Forelimb muscle (tissue), 1 donor: ENCODE results near the gene JMY. TPM values are rescaled to one million over a fixed set of nuclear protein-coding genes. Genes with fewer than 3 reads are reported as not detected.

Experiments used
- DNase-seq: peaks from one replicate; pipeline ENCODE4 v3.0.0-alpha.2; 2013; ENCODE audit warnings: low read depth
- polyA plus RNA-seq: library from polyadenylated mRNA; unstranded; fragments of 120-200 nt; gene quantifications from one replicate; pipeline ENCODE4 v1.2.1, GENCODE V29; 2013; ENCODE audit not compliant: insufficient read length

The JMY gene
- polyA plus RNA-seq, 1 donor: 9.5 TPM

- no peak for DNase-seq
Measured at GRCh38 chr5:79295029-79295428, 59.1 kb downstream of the JMY start.

DNA sequence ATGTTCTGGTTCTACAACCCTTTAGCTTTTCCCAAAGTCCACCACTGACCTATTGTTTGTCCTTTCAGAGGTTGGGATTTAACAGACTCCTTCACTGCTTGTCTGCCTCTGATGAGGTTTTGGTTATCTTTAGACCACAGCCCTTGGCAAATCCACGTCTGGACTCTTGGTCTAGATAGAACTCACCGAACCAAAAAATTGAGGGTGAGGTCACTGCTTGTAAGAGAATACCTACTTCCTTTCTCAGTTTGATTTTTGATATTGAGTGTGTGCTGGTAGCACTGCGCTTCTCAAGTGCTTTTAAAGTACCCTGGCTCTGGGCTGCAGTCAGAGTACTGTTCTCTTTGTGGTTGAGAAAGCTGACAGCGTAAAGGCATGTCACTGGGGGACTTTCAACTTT is 61.7 kb downstream of the JMY start:
- no peak for DNase-seq

GRCh38 chr5:79301046-79301712 is 65.2 kb downstream of the JMY start:
- DNase-seq: no peak

- no peak for DNase-seq
Measured at GRCh38 chr5:79302454-79302853, 66.5 kb downstream of the JMY start.

DNA sequence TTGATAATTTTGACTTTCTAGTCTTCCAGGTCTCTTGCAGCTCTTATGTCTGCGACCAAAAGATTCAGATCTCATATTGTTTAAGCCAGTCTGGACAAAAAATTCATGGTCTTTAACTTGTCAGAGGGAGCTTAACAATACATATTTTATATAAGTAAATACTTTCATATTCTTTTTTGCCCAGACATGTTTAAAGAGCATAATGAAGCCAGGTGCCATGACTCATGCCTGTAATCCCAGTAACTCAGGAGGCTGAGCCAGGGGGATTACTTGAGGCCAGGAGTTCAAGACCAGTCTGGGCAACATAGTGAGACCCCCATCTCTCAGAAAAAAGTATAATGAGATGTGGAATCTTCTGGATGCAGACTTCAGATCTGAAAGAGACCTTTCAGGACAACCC is 69.8 kb downstream of the JMY start:
- no peak for DNase-seq

GRCh38 chr5:79318935-79319614 is 83.1 kb downstream of the JMY start:
- no peak for DNase-seq

- no peak for DNase-seq
Measured at GRCh38 chr5:79329453-79329852, 93.5 kb downstream of the JMY start.

- no peak for DNase-seq
Measured at GRCh38 chr5:79330071-79330470, 94.1 kb downstream of the JMY start.

- no peak for DNase-seq
Measured at GRCh38 chr5:79333852-79334557, 98.1 kb downstream of the JMY start.

GRCh38 chr5:79346420-79346824 is 110.5 kb downstream of the JMY start:
- DNase-seq: no peak

DNA sequence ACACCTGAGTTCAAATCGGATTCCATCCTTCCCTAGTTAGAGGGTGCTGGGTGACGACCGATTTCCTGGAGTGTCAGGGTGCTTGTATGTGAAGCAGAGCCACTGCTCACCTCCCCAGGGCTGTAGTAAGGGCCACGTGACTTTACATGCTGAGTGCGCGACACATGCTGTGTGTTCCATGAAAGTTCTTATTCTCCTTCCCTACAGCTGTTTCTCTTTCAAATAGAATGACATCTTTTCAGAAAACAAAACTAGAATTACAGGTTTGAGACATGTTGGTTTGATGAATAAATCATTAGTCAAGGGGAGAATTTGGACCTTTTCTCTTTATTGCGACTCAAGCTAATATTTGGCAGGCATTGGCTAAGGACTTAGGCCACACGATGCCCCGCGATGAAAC is 113.1 kb downstream of the JMY start:
- DNase-seq: no peak

GRCh38 chr5:79349881-79350280 is 114.0 kb downstream of the JMY start:
- DNase-seq: no peak

- DNase-seq: peak; percentile 2
Measured at GRCh38 chr5:79357398-79357797, 121.5 kb downstream of the JMY start.

Other genes with a start within 250 kb of the JMY start
- gene DMGDH, start 166.5 kb upstream of the JMY start, polyA plus RNA-seq: 1.9 TPM
- gene BHMT2, start 166.4 kb upstream of the JMY start, polyA plus RNA-seq: 3.0 TPM
- gene BHMT, start 124.3 kb upstream of the JMY start, polyA plus RNA-seq: 0.15 TPM